ENCODE results near the gene ENPP3. TPM values are rescaled to one million over a fixed set of nuclear protein-coding genes. Genes with fewer than 3 reads are reported as not detected.

ENPP3 gene
- total and polyA plus RNA-seq, 2 of the 13 experiments (the other 11 are each of a cell fraction or from before 2014, with no cell fraction given) = 40.0 to 75.4 TPM

GRCh38 chr6:131754715-131755567 is 117.8 kb downstream of the ENPP3 start (continued):
- TF ChIP-seq ZNF609 (CRISPR knock-in tag; IDR thresholded peaks at IDR 0.05; ENCODE audit: borderline replicate concordance) (peak; percentile 98), XRCC5 (optimal IDR thresholded peaks at IDR 0.05; ENCODE audit: low read length) (peak; percentile 59), ZNF12 (CRISPR knock-in tag; IDR thresholded peaks at IDR 0.05) (peak; percentile 66; the same call in 1 of the 2 replicates), UBTF (CRISPR knock-in tag; IDR thresholded peaks at IDR 0.05) (no peak; the same call in 1 of the 2 replicates), THYN1 (CRISPR knock-in tag; IDR thresholded peaks at IDR 0.05; ENCODE audit: borderline replicate concordance, low read depth) (no peak), ZNF263 (CRISPR knock-in tag; IDR thresholded peaks at IDR 0.05) (no peak), ZNF672 (CRISPR knock-in tag; IDR thresholded peaks at IDR 0.05) (no peak), CEBPG (CRISPR knock-in tag; IDR thresholded peaks at IDR 0.05) (peak; percentile 63), NR2F2 (IDR thresholded peaks at IDR 0.05; ENCODE audit: borderline replicate concordance, low read depth) (no peak), RFX3 (CRISPR knock-in tag; IDR thresholded peaks at IDR 0.05) (no peak), SIN3A (IDR thresholded peaks at IDR 0.05; ENCODE audit: borderline replicate concordance, low read depth, low read length) (peak; percentile 72; the same call in 1 of the 2 replicates), ZNF724P (CRISPR knock-in tag; IDR thresholded peaks at IDR 0.05; ENCODE audit: borderline replicate concordance) (no peak), ZNF367 (CRISPR knock-in tag; IDR thresholded peaks at IDR 0.05; ENCODE audit: borderline replicate concordance) (no peak), ZSCAN31 (CRISPR knock-in tag; IDR thresholded peaks at IDR 0.05; ENCODE audit: low read depth) (peak; percentile 74; the same call in 1 of the 2 replicates), YEATS4 (CRISPR knock-in tag; IDR thresholded peaks at IDR 0.05; ENCODE audit: borderline replicate concordance) (0 out of 2 replicates have a peak, but pooled peaks have one; percentile 37), ARID4A (CRISPR knock-in tag; IDR thresholded peaks at IDR 0.05; ENCODE audit: borderline replicate concordance) (peak; percentile 60; the same call in 1 of the 2 replicates), ZNF326 (CRISPR knock-in tag; IDR thresholded peaks at IDR 0.05; ENCODE audit: borderline replicate concordance) (no peak), ZNF136 (CRISPR knock-in tag; IDR thresholded peaks at IDR 0.05; ENCODE audit: low read depth) (0 out of 2 replicates have a peak, but pooled peaks have one; percentile 44)
